WTC11 (cell line): ENCODE results near the gene GSK3B. TPM values are rescaled to one million over a fixed set of nuclear protein-coding genes. Genes with fewer than 3 reads are reported as not detected.

Source experiments
- ATAC-seq: fragments of 200-7000 bp; cut with Tn5 transposase; 2 replicates; pipeline ENCODE4 v1.10.0; 2021; ENCODE audit warnings: mild to moderate bottlenecking, moderate library complexity
- CTCF ChIA-PET: fragments of 300-600 bp; sonication (Branson Sonifier 250); formaldehyde crosslinking; loops from one replicate; lab custom pipeline; 2021; ENCODE audit warnings: antibody characterized with exemption; lab: Charles Lee
- POLR2A ChIA-PET: fragments of 350-600 bp; sonication (Branson Sonifier 250); formaldehyde crosslinking; loops from one replicate; lab custom pipeline; 2021; ENCODE audit warnings: antibody characterized with exemption; lab: Charles Lee
- DNase-seq: peaks from one replicate; pipeline ENCODE4 v3.0.0; 2021; ENCODE audit warnings: low spot score
- H3K27ac Mint-ChIP-seq: 2 replicates; pipeline ENCODE4 v1.8.0; 2021; ENCODE audit warnings: mixed read lengths
- H3K27me3 Mint-ChIP-seq: 2 replicates; pipeline ENCODE4 v1.8.0; 2021; ENCODE audit warnings: low read depth, mild to moderate bottlenecking, moderate library complexity, mixed read lengths
- H3K36me3 Mint-ChIP-seq: 2 replicates; pipeline ENCODE4 v1.8.0; 2021; ENCODE audit warnings: mixed read lengths
- H3K4me1 Mint-ChIP-seq: 2 replicates; pipeline ENCODE4 v1.8.0; 2022; ENCODE audit warnings: mixed read lengths
- H3K4me3 Mint-ChIP-seq: 2 replicates; pipeline ENCODE4 v1.8.0; 2021; ENCODE audit warnings: mild to moderate bottlenecking, moderate library complexity, mixed read lengths
- H3K9me3 Mint-ChIP-seq: 2 replicates; pipeline ENCODE4 v1.8.0; 2021; ENCODE audit warnings: mixed read lengths
- ARID4B ChIP-seq: sonication (generic); formaldehyde crosslinking; IDR thresholded peaks from 2 replicates; pipeline ENCODE4 v1.8.0; 2023; ENCODE audit warnings: missing genetic modification reagents, mild to moderate bottlenecking, borderline replicate concordance
- CREM ChIP-seq: sonication (generic); formaldehyde crosslinking; IDR thresholded peaks from 2 replicates; pipeline ENCODE4 v1.8.1; 2022; ENCODE audit warnings: mild to moderate bottlenecking, missing genetic modification reagents, moderate library complexity
- ELF4 ChIP-seq: sonication (generic); formaldehyde crosslinking; IDR thresholded peaks from 2 replicates; pipeline ENCODE4 v1.8.1; 2022; ENCODE audit warnings: low read depth, mild to moderate bottlenecking, moderate library complexity, missing genetic modification reagents
- FOXJ3 ChIP-seq: sonication (generic); formaldehyde crosslinking; IDR thresholded peaks from 2 replicates; pipeline ENCODE4 v1.9.0; 2021; ENCODE audit warnings: missing genetic modification reagents, mild to moderate bottlenecking, borderline replicate concordance
- JAZF1 ChIP-seq: fragments of 250-450 bp; sonication (Bioruptor Pico); IDR thresholded peaks from 2 replicates; pipeline ENCODE4 v1.9.0; 2021; ENCODE audit warnings: moderate library complexity, mild to moderate bottlenecking, inconsistent platforms
- MLX ChIP-seq: sonication (generic); formaldehyde crosslinking; IDR thresholded peaks from 2 replicates; pipeline ENCODE4 v1.8.1; 2023; ENCODE audit warnings: mild to moderate bottlenecking, missing genetic modification reagents, moderate library complexity
- PRDM15 ChIP-seq: sonication (generic); formaldehyde crosslinking; IDR thresholded peaks from 2 replicates; pipeline ENCODE4 v1.8.0; 2022; ENCODE audit warnings: missing genetic modification reagents
- SMAD3 ChIP-seq: sonication (generic); formaldehyde crosslinking; IDR thresholded peaks from 2 replicates; pipeline ENCODE4 v1.8.0; 2022; ENCODE audit warnings: missing genetic modification reagents, mild to moderate bottlenecking, borderline replicate concordance
- ZNF219 ChIP-seq: sonication (generic); formaldehyde crosslinking; IDR thresholded peaks from 2 replicates; pipeline ENCODE4 v1.8.0; 2023; ENCODE audit warnings: missing genetic modification reagents, mild to moderate bottlenecking, borderline replicate concordance
- ZSCAN18 ChIP-seq: fragments of 250-450 bp; sonication (Bioruptor Pico); IDR thresholded peaks from 2 replicates; pipeline ENCODE4 v2.1.2; 2022; ENCODE audit warnings: mild to moderate bottlenecking, moderate library complexity
- total RNA-seq: library from RNA; stranded (reverse); gene quantifications from 3 replicates; pipeline ENCODE4 v1.2.3, GENCODE V29; 2021
- TF ChIP-seq, protein P1 (sequence below): sonication (generic); formaldehyde crosslinking; conservative IDR thresholded peaks from 2 replicates; pipeline ENCODE4 v1.8.1; 2023; ENCODE audit warnings: mild to moderate bottlenecking, low read depth, missing genetic modification reagents, moderate library complexity
- TF ChIP-seq, protein P2 (sequence below): sonication (generic); formaldehyde crosslinking; IDR thresholded peaks from 2 replicates; pipeline ENCODE4 v1.8.1; 2023; ENCODE audit warnings: mild to moderate bottlenecking, missing genetic modification reagents, moderate library complexity

The GSK3B gene
- total RNA-seq, 1 experiment from 2014 or later, result 48.9 TPM

DNA sequence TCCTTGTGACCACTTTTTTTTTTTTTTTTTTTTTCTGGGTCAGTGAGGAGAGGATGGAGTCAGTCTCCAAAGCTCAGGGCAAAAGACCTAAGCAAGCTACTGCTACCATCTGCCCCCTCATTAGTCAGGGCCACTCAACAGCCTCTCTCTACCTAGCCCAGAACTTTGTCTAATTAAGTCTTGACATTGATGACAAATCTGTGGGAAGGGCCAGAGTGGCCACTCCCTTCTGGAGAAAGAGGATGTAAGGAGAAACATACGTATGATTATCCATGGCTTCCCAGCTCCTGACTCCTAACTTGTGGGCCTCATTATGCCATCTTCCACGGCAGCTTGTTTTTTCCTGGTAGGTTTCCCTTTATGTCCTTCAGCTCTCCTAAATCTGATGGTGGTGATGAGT is 274.4 kb downstream of the GSK3B start (continued):
- no peak for TF ChIP-seq ZSCAN18
- TF ChIP-seq, protein P1, sequence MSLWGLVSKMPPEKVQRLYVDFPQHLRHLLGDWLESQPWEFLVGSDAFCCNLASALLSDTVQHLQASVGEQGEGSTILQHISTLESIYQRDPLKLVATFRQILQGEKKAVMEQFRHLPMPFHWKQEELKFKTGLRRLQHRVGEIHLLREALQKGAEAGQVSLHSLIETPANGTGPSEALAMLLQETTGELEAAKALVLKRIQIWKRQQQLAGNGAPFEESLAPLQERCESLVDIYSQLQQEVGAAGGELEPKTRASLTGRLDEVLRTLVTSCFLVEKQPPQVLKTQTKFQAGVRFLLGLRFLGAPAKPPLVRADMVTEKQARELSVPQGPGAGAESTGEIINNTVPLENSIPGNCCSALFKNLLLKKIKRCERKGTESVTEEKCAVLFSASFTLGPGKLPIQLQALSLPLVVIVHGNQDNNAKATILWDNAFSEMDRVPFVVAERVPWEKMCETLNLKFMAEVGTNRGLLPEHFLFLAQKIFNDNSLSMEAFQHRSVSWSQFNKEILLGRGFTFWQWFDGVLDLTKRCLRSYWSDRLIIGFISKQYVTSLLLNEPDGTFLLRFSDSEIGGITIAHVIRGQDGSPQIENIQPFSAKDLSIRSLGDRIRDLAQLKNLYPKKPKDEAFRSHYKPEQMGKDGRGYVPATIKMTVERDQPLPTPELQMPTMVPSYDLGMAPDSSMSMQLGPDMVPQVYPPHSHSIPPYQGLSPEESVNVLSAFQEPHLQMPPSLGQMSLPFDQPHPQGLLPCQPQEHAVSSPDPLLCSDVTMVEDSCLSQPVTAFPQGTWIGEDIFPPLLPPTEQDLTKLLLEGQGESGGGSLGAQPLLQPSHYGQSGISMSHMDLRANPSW (CRISPR knock-in tag), result no peak

GRCh38 chr3:119818937-119819336 is 275.3 kb downstream of the GSK3B start:
- no peak for DNase-seq
- TF ChIP-seq ELF4 (no peak), ZNF219 (CRISPR knock-in tag) (no peak), MLX (CRISPR knock-in tag) (no peak), JAZF1 (no peak), FOXJ3 (CRISPR knock-in tag) (no peak)
- POLR2A ChIA-PET, result interaction anchor here (1.2 kb wide), 1 partner anchor 18 kb away, joined by 7 read pairs; no protein-coding TSS in a partner anchor
- CTCF ChIA-PET, result interaction anchor here (1.1 to 2.0 kb wide), 6 partner anchors 8 to 328 kb away, joined by 3 to 6 read pairs (median 4); no protein-coding TSS in a partner anchor
- Mint-ChIP-seq H3K27me3 (no peaks in the 10 kb centered on the region), H3K27ac (no peak overlapping the region), H3K36me3 (no peaks in the 10 kb centered on the region), H3K4me1 (peaks cover 22% of the 10 kb centered on the region), H3K4me3 (no peak overlapping the region), H3K9me3 (no peaks in the 10 kb centered on the region)
- ATAC-seq, result no peak

GRCh38 chr3:119817583-119818363 is 276.5 kb downstream of the GSK3B start:
- no peaks in the 10 kb centered on the region for H3K36me3 Mint-ChIP-seq
- H3K27ac Mint-ChIP-seq, result no peak overlapping the region
- no peaks in the 10 kb centered on the region for H3K9me3 Mint-ChIP-seq
- POLR2A ChIA-PET, result no interaction called here
- peaks cover 14% of the 10 kb centered on the region for H3K4me1 Mint-ChIP-seq
- DNase-seq (no peak), ATAC-seq (no peak)
- CTCF ChIA-PET, result interaction anchor here (1.4 kb wide), 1 partner anchor 10 kb away, joined by 5 read pairs; no protein-coding TSS in a partner anchor
- H3K4me3 Mint-ChIP-seq, result no peak overlapping the region
- H3K27me3 Mint-ChIP-seq, result no peaks in the 10 kb centered on the region
- TF ChIP-seq ELF4 (no peak), CREM (CRISPR knock-in tag) (no peak), SMAD3 (CRISPR knock-in tag) (no peak)
- TF ChIP-seq, protein P2, sequence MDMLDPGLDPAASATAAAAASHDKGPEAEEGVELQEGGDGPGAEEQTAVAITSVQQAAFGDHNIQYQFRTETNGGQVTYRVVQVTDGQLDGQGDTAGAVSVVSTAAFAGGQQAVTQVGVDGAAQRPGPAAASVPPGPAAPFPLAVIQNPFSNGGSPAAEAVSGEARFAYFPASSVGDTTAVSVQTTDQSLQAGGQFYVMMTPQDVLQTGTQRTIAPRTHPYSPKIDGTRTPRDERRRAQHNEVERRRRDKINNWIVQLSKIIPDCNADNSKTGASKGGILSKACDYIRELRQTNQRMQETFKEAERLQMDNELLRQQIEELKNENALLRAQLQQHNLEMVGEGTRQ (CRISPR knock-in tag), result no peak

GRCh38 chr3:119817071-119817470 is 277.2 kb downstream of the GSK3B start:
- DNase-seq (no peak), ATAC-seq (no peak)
- no peaks in the 10 kb centered on the region for H3K36me3 Mint-ChIP-seq
- POLR2A ChIA-PET, result no interaction called here
- no peak overlapping the region for H3K27ac Mint-ChIP-seq
- H3K4me1 Mint-ChIP-seq, result peaks cover 9% of the 10 kb centered on the region
- H3K27me3 Mint-ChIP-seq, result no peaks in the 10 kb centered on the region
- no peaks in the 10 kb centered on the region for H3K9me3 Mint-ChIP-seq
- H3K4me3 Mint-ChIP-seq, result no peak overlapping the region
- CTCF ChIA-PET, result interaction anchor here (0.6 to 1.4 kb wide), 2 partner anchors 9 to 66 kb away, joined by 3 to 5 read pairs; no protein-coding TSS in a partner anchor
- no peak for TF ChIP-seq PRDM15 (CRISPR knock-in tag)
- no peak for TF ChIP-seq ELF4
- no peak for TF ChIP-seq ARID4B (CRISPR knock-in tag)
